ENCODE results near the gene ST7. TPM values are rescaled to one million over a fixed set of nuclear protein-coding genes. Genes with fewer than 3 reads are reported as not detected.

ST7 gene
- total and polyA plus RNA-seq, 2 of the 13 experiments (the other 11 are each of a cell fraction or from before 2014, with no cell fraction given), result 17.3 to 23.5 TPM

GRCh38 chr7:117274951-117275350 is 321.6 kb downstream of the ST7 start (continued):
- TF ChIP-seq ZBTB4 (CRISPR knock-in tag; IDR thresholded peaks at IDR 0.05; ENCODE audit: borderline replicate concordance) (no peak), MLX (CRISPR knock-in tag; IDR thresholded peaks at IDR 0.05) (no peak), NR3C1 (CRISPR knock-in tag; IDR thresholded peaks at IDR 0.05) (no peak), ZNF883 (CRISPR knock-in tag; IDR thresholded peaks at IDR 0.05; ENCODE audit: not compliant biosample characterization) (no peak), NR2F1 (CRISPR knock-in tag; IDR thresholded peaks at IDR 0.05) (no peak), FOXA1 (IDR thresholded peaks at IDR 0.05) (no peak), FOXA1 (CRISPR knock-in tag; IDR thresholded peaks at IDR 0.05) (no peak), NPAS2 (CRISPR knock-in tag; IDR thresholded peaks at IDR 0.05; ENCODE audit: borderline replicate concordance) (no peak), ZNF382 (CRISPR knock-in tag; IDR thresholded peaks at IDR 0.05; ENCODE audit: borderline replicate concordance) (no peak), MEIS2 (CRISPR knock-in tag; IDR thresholded peaks at IDR 0.05) (no peak), ZNF329 (CRISPR knock-in tag; IDR thresholded peaks at IDR 0.05; ENCODE audit: low read depth) (no peak)
